GM19351 (cell line): ENCODE results near the gene PDE4D.
"Not testable (repeated sequence)": the region's sequence is repeated elsewhere in the genome, so short reads cannot be mapped to it uniquely, and the experiment has no call there.

ENCODE experiments used
- ATAC-seq: cut with Tn5 transposase; IDR thresholded peaks from one replicate; pipeline ENCODE4 v1.9.1; 2021; ENCODE audit warnings: mild to moderate bottlenecking, moderate library complexity; ENCODE audit not compliant: unreplicated experiment

Gene PDE4D

DNA sequence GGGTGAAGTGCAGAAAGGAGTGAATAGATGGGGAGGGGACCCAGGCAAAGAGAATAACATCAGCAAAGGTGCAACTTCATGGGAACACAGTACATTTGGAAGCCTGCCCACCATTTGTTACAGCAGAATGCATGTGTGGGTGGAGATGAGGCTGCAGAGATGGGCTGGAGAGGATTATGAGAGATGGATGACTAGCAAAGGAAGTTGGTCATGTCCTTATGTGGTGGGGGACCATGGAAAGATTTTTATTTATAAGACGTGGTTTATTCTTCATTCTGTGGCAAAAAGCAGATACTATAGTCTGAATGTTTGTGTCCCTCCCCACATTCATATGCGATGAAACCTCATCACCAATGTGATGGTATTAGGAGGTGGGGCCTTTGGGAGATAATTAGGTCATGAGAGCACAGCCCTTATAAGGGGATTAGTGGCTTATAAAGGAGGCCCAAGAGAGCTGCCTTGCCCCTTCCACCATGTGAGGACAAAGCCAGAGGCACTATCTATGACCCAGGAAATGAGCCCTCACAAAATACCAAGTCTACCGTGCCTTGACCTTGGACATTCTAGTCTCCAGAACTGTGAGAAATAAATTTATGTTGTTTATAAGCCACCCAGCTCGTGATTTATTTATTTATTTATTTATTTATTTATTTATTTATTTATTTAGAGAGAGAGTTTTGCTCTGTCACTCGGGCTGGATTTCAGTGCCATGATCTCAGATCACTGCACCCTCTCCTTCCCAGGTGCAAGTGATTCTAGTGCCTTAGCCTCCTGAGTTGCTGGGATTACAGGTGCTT is 827.0 kb downstream of the PDE4D start:
- no peak for ATAC-seq

DNA sequence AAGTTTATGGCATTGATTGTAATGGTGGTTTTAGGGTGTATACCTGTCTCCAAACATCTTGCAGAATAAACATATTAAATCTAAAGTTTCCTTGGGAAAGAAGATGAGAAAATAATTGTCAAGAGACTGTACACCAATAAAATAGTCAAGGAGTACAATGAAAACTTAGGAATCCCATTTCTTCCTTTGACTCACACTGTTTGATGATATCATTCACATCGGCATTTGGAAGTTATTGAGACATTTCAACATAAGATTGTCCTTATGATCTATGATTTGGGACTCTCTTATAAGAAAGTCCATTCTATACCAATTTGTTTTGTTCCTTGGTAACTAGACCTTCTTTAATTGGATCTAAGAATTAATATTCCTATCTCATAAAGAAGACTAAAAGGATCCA is 828.0 kb downstream of the PDE4D start:
- no peak for ATAC-seq

DNA sequence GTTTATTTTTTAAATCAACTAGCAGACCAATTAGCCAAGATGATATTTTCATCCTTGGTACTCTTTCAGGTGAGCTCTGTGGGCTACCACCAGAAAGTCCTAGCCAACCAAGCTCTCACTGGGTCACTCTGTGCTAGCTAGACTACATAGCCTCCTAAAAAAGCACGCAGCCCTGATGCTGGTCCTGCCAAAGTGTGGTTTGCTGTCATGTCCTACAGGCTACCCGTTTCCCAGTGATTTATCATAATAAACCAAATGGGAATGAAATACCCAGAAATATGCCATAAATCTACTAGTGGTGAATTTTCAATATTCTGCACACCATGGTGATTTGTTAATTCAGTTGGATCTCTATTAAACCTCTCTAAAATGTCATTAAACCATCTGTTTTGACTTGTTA is 829.2 kb downstream of the PDE4D start:
- ATAC-seq, result no peak

DNA sequence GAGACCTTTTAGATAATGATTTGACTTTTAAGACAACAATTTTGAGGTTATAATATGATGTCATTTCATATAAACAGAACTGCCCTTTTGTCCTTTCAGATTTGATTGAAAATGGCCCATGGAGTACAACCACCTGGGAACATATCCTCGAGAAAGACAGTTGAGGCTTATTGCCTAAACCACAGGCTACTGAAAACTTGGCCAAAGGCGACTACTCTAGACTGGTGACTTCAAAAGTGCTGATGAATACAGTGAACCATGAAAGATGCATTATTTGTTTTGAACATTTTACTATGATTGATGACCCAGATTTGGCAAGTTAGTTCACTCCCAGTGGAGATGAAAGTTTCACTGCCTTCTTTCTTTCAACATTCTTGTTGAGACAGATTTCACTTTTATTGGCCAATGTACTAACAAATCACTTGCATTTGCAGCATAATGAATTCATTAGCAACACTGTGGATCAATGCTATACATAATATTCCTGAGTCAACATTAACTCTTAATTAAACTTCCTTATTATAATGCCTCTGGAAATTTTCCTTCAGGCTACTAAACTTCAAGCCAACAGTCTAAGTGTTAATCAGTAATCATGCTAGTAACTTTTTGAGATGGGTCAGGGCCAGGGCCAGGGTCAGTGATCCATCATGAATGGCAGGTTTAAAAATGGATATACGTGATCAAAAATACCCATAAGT is 830.4 kb downstream of the PDE4D start:
- ATAC-seq, result no peak

DNA sequence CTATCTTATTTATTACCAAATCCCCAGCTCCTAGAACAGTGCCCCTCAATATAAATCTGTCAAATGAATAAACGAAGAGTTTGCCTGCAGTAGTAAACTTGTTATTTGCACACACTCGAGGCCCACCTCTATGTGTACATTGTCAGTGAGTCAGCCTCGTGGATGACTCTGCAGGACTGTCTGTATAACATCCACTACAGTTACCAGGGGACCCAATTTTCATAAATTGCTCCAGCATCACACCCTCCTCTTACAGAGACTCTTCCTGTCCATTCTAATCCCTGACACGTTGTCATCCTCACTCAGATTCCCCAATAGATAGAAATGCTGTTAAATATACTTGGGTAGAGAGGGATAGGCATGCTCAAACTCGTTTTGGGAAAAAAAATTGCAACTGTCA is 832.1 kb downstream of the PDE4D start:
- no peak for ATAC-seq

DNA sequence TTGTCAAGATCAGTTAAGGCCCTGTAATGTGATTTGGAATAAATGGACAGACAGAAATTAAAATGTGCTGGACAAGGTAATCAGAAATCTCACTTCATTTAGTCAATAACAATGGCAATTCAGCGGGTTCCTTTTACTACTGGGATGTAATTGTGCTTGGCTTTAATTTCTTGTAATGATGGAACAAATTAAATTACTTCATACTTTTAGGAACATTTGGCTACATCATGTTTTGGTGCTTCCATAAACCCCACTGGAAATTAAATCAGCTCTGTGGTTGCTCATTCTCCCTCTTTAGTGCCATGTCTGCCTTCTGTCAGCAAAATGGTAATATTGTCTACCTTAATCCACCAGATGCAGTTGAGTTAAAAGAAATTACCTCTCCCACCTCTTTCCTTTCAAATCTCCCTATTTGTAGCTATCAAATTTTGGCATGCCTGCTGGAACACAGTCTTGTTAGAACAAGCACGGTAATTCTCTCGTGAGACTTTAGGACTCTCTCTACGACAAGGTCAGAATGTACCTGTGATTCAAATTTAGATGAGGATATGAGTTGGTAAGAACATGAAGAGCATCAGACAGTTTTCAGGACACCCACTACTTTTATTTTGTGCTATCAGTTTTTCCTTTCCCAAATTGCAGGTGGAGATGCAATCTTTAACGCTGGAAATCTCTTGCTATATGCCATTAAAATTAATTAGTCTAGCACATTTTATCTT is 834.4 kb downstream of the PDE4D start:
- no peak for ATAC-seq

GRCh38 chr5:59058237-59058636 is 835.3 kb downstream of the PDE4D start:
- ATAC-seq, result no peak

- not testable (repeated sequence) for ATAC-seq
Measured at GRCh38 chr5:59056599-59056998, 836.9 kb downstream of the PDE4D start.

GRCh38 chr5:59055745-59056448 is 837.6 kb downstream of the PDE4D start:
- no peak for ATAC-seq

GRCh38 chr5:59054963-59055528 is 838.5 kb downstream of the PDE4D start:
- no peak for ATAC-seq

DNA sequence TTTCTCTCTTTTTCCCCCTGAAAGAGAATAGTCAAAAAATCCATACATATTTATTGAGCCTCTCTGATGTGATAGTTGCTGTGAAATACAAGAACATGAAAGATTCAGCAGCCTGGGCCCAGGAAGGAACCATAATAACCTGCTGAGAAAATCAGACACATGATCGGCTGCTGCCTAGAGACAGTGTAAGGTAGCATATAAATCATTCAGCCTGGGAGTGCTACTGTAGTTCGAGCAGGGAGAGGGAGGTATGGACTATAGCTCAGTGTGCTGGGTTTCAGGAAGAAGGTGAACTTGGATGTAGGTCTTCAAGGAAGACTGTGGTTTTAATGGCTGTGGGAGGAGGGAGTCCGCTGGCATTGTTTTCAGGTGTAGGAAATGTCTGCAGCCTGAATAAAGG is 841.6 kb downstream of the PDE4D start:
- no peak for ATAC-seq

GRCh38 chr5:59049095-59049494 is 844.4 kb downstream of the PDE4D start:
- no peak for ATAC-seq

GRCh38 chr5:59042201-59043055 is 851.1 kb downstream of the PDE4D start:
- ATAC-seq, result no peak

GRCh38 chr5:59041355-59041754 is 852.2 kb downstream of the PDE4D start:
- ATAC-seq, result no peak

- no peak for ATAC-seq
Measured at GRCh38 chr5:59040804-59041201, 852.7 kb downstream of the PDE4D start.

- ATAC-seq, result no peak
Measured at GRCh38 chr5:59040024-59040803, 853.3 kb downstream of the PDE4D start.

DNA sequence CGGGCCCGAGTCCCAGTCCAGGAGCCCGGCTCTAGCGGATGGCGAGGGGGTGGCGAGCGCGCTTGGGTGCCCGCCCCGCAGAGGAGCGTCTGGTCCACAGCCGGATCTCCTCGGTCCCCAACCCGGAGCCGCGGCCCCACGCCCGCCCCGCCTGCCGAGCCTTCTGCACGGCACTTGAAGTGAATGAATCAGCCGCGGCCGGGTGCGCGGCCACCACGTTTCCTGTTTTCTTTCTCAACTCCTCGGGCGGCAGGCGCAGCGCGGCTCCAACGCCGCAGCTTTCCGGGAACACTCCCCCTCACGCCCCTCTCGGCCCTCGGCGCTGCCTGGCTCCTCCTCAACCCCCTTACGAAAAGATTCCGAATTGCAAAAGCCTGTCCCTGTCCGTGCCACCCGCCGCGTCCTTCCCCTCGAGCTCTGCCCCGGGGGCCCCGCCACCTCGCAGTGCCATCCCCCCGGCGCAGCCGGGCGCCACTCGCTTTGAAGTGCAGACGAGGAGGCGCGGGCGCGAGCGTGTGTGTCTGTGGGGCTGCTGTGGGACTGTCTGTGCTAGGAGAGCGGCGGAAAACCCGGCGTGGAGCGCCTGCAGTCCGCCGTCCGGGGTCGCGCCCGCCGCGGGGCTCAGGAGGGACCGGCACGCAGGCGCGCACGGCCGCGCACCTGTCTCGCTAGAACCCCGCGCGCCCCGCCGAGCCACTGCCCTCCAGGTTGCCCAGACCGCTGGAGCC is 854.1 kb downstream of the PDE4D start:
- peak; percentile 74 for ATAC-seq

DNA sequence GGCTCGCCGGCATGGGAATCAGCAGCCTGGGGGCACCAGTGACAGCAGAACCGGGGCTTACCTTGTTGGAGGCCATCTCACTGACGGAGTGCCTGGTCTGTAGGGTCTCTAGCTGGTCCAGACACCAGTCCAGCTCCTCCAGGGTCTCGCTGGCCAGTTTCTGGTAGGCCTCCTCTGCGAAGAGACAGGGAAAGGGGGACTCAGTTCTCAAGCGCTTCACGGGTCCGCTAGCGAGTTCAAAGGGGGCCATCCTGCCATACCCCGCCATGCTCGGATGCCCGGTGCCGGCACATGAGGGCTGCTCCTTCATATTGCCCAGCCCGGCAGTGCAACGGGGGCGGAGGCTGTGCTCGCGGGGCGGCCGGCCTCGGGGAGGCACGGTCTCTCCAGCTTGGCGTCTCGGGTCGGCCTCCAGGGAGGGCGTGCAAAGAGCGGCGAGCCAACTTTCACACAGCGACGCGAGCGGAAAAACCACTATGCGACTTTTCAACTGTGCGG is 854.7 kb downstream of the PDE4D start:
- ATAC-seq, result peak; percentile 40
